GM23338 (cell line): ENCODE data around the gene PCTP.

Source experiments
- CTCF ChIP-seq, 2 experiments: fragments of 200-600 bp in 1 of 2; sonication (generic) in 1 of 2; conservative IDR thresholded peaks; 2 replicates each; pipeline versions ENCODE4 v1.5.1 to v1.6.1; 2016 to 2017; ENCODE audit warnings: antibody characterized with exemption in 2 of 2, low read depth in 2 of 2, mild to moderate bottlenecking in 2 of 2, moderate library complexity in 1 of 2
- EZH2 ChIP-seq: fragments of 200-600 bp; sonication (generic); IDR thresholded peaks from one replicate; pipeline ENCODE4 v1.8.0; 2017; ENCODE audit warnings: antibody characterized with exemption, mild to moderate bottlenecking, low read depth; ENCODE audit not compliant: unreplicated experiment
- JUNB ChIP-seq: IDR thresholded peaks from one replicate; pipeline ENCODE4 v1.6.1; 2016; ENCODE audit warnings: antibody characterized with exemption; ENCODE audit not compliant: unreplicated experiment
- POLR2AphosphoS5 ChIP-seq: IDR thresholded peaks from 2 replicates; pipeline ENCODE4 v1.6.1; 2016; ENCODE audit warnings: antibody characterized with exemption, low read depth
- REST ChIP-seq: IDR thresholded peaks from one replicate; pipeline ENCODE4 v1.6.1; 2018; ENCODE audit warnings: antibody characterized with exemption; ENCODE audit not compliant: unreplicated experiment

GRCh38 chr17:55813944-55814343, 63.1 kb downstream of the PCTP start:
- TF ChIP-seq CTCF (conservative IDR thresholded peaks at IDR 0.05; ENCODE audit: low read depth in 2 of 2) (no peak), EZH2 (no peak), JUNB (no peak), POLR2AphosphoS5 (no peak), REST (no peak)
